Loucy (cell line): ENCODE measurements around the gene MCU.
"Not testable (repeated sequence)": the region's sequence is repeated elsewhere in the genome, so short reads cannot be mapped to it uniquely, and the experiment has no call there.

Source experiments
- H2AFZ ChIP-seq: fragments of 200-600 bp; sonication (generic); 2 replicates; pipeline ENCODE4 v1.6.0; 2016; ENCODE audit warnings: antibody characterized with exemption, mild to moderate bottlenecking, low read length, moderate library complexity
- H3F3A ChIP-seq: fragments of 200-600 bp; 2 replicates; pipeline ENCODE4 v1.6.0; 2016; ENCODE audit warnings: antibody characterized with exemption, low read depth, mild to moderate bottlenecking
- H3K27me3 ChIP-seq: fragments of 200-600 bp; sonication (generic); 2 replicates; pipeline ENCODE4 v1.6.1; 2014; ENCODE audit warnings: low read length, mild to moderate bottlenecking; ENCODE audit not compliant: insufficient read depth, poor library complexity, severe bottlenecking
- H3K36me3 ChIP-seq: fragments of 200-600 bp; sonication (generic); 2 replicates; pipeline ENCODE4 v1.6.1; 2016; ENCODE audit warnings: low read length; ENCODE audit not compliant: insufficient read depth
- H3K4me1 ChIP-seq: fragments of 200-600 bp; sonication (generic); 2 replicates; pipeline ENCODE4 v1.5.1; 2014; ENCODE audit warnings: low read length, mild to moderate bottlenecking; ENCODE audit not compliant: insufficient read depth, poor library complexity, severe bottlenecking
- H3K4me2 ChIP-seq: fragments of 200-600 bp; sonication (generic); 2 replicates; pipeline ENCODE4 v1.6.0; 2014; ENCODE audit warnings: antibody characterized with exemption, low read length, low read depth, mild to moderate bottlenecking; ENCODE audit not compliant: poor library complexity, severe bottlenecking
- H3K4me3 ChIP-seq: fragments of 200-600 bp; sonication (generic); 2 replicates; pipeline ENCODE4 v1.5.1; 2014; ENCODE audit warnings: low read length, mild to moderate bottlenecking, mixed read lengths; ENCODE audit not compliant: poor library complexity, severe bottlenecking
- H3K79me2 ChIP-seq: fragments of 200-600 bp; sonication (generic); 2 replicates; pipeline ENCODE4 v1.6.1; 2014; ENCODE audit warnings: low read length; ENCODE audit not compliant: insufficient read depth
- H3K9ac ChIP-seq: fragments of 200-600 bp; sonication (generic); 2 replicates; pipeline ENCODE4 v1.6.0; 2014; ENCODE audit warnings: mild to moderate bottlenecking, low read depth, low read length, moderate library complexity; ENCODE audit not compliant: poor library complexity, severe bottlenecking
- H3K9me2 ChIP-seq: fragments of 200-600 bp; sonication (generic); replicated peaks from 2 replicates; pipeline ENCODE4 v1.6.1; 2016; ENCODE audit warnings: low read depth, low read length, mixed read lengths
- H3K9me3 ChIP-seq: fragments of 200-600 bp; sonication (generic); 2 replicates; pipeline ENCODE4 v1.6.1; 2014; ENCODE audit warnings: mild to moderate bottlenecking, antibody characterized with exemption, low read length, low read depth; ENCODE audit not compliant: insufficient read depth
- H4K20me1 ChIP-seq: fragments of 200-600 bp; sonication (generic); 2 replicates; pipeline ENCODE4 v1.6.0; 2014; ENCODE audit warnings: antibody characterized with exemption, low read length, mild to moderate bottlenecking; ENCODE audit not compliant: insufficient read depth, poor library complexity, severe bottlenecking
- CTCF ChIP-seq: fragments of 200-600 bp; sonication (generic); conservative IDR thresholded peaks from 2 replicates; pipeline ENCODE4 v1.5.1; 2014; ENCODE audit warnings: mild to moderate bottlenecking, antibody characterized with exemption, low read length
- EZH2phosphoT487 ChIP-seq: fragments of 200-600 bp; IDR thresholded peaks from 2 replicates; pipeline ENCODE4 v1.6.1; 2018; ENCODE audit warnings: antibody characterized with exemption, mild to moderate bottlenecking, moderate library complexity, borderline replicate concordance

MCU gene

GRCh38 chr10:72682638-72683037 is 9.3 kb upstream of the MCU start:
- no peaks in the 10 kb centered on the region for H3K27me3 ChIP-seq
- H3K4me1 ChIP-seq = peaks cover 4% of the 10 kb centered on the region
- H3K9me2 ChIP-seq = no peaks in the 10 kb centered on the region
- no peak overlapping the region for H3K9ac ChIP-seq
- no peaks in the 10 kb centered on the region for H4K20me1 ChIP-seq
- H2AFZ ChIP-seq = peak overlapping the region; percentile 69; the same call in 1 of the 2 replicates
- H3K79me2 ChIP-seq = no peaks in the 10 kb centered on the region
- no peaks in the 10 kb centered on the region for H3K9me3 ChIP-seq
- TF ChIP-seq EZH2phosphoT487 (no peak), CTCF (no peak)
- H3K4me3 ChIP-seq = no peak overlapping the region
- H3K36me3 ChIP-seq = no peaks in the 10 kb centered on the region
- no peaks in the 10 kb centered on the region for H3F3A ChIP-seq
- peak overlapping the region; percentile 11 for H3K4me2 ChIP-seq

- Histone ChIP-seq H3K4me2 (no peak overlapping the region), H3K36me3 (no peaks in the 10 kb centered on the region), H4K20me1 (no peaks in the 10 kb centered on the region), H3F3A (no peaks in the 10 kb centered on the region), H2AFZ (no peak overlapping the region), H3K9me2 (no peaks in the 10 kb centered on the region), H3K27me3 (no peaks in the 10 kb centered on the region), H3K79me2 (no peaks in the 10 kb centered on the region), H3K9ac (no peak overlapping the region), H3K4me3 (no peak overlapping the region), H3K9me3 (no peaks in the 10 kb centered on the region), H3K4me1 (peaks cover 4% of the 10 kb centered on the region)
- TF ChIP-seq CTCF (no peak), EZH2phosphoT487 (no peak)
These were observed 6.5 kb upstream of the MCU start for GRCh38 chr10:72685264-72685921.

GRCh38 chr10:72686430-72686829 is 5.5 kb upstream of the MCU start:
- not testable (repeated sequence) for H3K9me3 ChIP-seq, H3K4me3 ChIP-seq, H3K36me3 ChIP-seq, H3K9me2 ChIP-seq, H4K20me1 ChIP-seq, H3K4me1 ChIP-seq, H2AFZ ChIP-seq, H3K9ac ChIP-seq, H3F3A ChIP-seq, H3K4me2 ChIP-seq, H3K27me3 ChIP-seq, H3K79me2 ChIP-seq

GRCh38 chr10:72687035-72687434 is 4.9 kb upstream of the MCU start:
- H3K4me1 ChIP-seq = peaks cover 9% of the 10 kb centered on the region
- no peaks in the 10 kb centered on the region for H3K9me3 ChIP-seq
- H3K4me3 ChIP-seq = no peak overlapping the region
- no peaks in the 10 kb centered on the region for H4K20me1 ChIP-seq
- H3K9ac ChIP-seq = no peak overlapping the region
- H2AFZ ChIP-seq = no peak overlapping the region
- H3K79me2 ChIP-seq = no peaks in the 10 kb centered on the region
- H3F3A ChIP-seq = no peaks in the 10 kb centered on the region
- H3K27me3 ChIP-seq = no peaks in the 10 kb centered on the region
- H3K9me2 ChIP-seq = no peaks in the 10 kb centered on the region
- no peak overlapping the region for H3K4me2 ChIP-seq
- TF ChIP-seq CTCF (no peak), EZH2phosphoT487 (no peak)
- no peaks in the 10 kb centered on the region for H3K36me3 ChIP-seq
